Lower leg skin (tissue), 3 donors: ENCODE data around the gene POLN.

Experiments used
- CTCF ChIP-seq, 3 donors: fragments of 450-650 bp; IDR thresholded peaks; one replicate each; pipeline ENCODE4 v1.5.1; 2016; ENCODE audit warnings: antibody characterized with exemption in 3 of 3, mild to moderate bottlenecking in 3 of 3, moderate library complexity in 2 of 3
- POLR2A ChIP-seq, 2 donors: fragments of 450-650 bp; IDR thresholded peaks; one replicate each; pipeline ENCODE4 v1.6.1; 2016 to 2017; ENCODE audit warnings: antibody characterized with exemption in 2 of 2, mild to moderate bottlenecking in 1 of 2, moderate library complexity in 1 of 2

DNA sequence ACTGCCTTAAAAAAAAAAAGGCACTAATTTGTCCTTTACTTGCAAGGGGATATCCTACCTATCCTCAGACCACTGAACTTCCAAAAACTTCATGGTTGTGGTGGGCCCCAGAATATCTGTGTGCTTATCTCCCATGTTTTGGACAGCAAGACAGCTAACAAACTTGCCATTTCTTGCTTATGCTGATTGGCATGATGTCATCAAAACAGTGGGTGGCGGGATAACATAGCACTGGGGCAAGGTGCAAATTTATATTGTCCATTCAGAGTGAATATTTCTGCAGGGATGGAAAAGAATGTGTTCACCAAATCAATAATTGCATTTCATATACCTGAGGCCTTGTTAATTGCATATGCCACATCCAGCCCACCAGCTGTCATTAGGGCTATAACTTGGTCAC is 23.5 kb downstream of the POLN start:
- TF ChIP-seq CTCF (IDR thresholded peaks at IDR 0.05) (no peak), POLR2A (IDR thresholded peaks at IDR 0.05) (no peak)
